ENCODE data around the gene SLC27A5.

GRCh38 chr19:58482372-58482771 lies 29.4 kb downstream of the SLC27A5 start:
- TF ChIP-seq CTCF (IDR thresholded peaks at IDR 0.05) (no peak), POLR2A (IDR thresholded peaks at IDR 0.05) (no peak)

Measured in sigmoid colon (tissue), 3 donors.